NCI-H510A treated with DMSO at 0.1 percent for 48 hours (cell line): Measurements from ENCODE around the gene XRCC4.

Experiments
- DNase-seq: peaks from one replicate; lab custom pipeline; 2025; lab: John Stamatoyannopoulos, UW

Gene XRCC4

DNA sequence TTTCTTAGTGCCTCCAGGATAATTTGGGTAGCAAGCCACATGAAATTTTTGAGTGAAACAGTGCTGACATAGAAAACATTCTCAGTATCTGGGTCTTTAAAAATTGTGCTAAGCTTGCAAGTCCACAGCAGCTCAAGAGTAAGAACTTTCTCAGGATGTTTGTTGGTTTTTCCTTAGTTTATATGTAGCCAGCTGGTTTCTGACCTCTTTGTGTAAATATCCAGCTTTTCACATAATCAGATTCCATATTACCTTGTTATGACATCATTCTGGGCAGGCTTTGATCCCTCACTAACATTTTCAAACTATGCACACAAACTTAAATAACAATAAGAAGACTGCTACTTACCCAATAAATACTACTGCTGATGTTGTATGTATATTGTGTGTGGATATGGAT lies 311.3 kb downstream of the XRCC4 start:
- DNase-seq = no peak

DNA sequence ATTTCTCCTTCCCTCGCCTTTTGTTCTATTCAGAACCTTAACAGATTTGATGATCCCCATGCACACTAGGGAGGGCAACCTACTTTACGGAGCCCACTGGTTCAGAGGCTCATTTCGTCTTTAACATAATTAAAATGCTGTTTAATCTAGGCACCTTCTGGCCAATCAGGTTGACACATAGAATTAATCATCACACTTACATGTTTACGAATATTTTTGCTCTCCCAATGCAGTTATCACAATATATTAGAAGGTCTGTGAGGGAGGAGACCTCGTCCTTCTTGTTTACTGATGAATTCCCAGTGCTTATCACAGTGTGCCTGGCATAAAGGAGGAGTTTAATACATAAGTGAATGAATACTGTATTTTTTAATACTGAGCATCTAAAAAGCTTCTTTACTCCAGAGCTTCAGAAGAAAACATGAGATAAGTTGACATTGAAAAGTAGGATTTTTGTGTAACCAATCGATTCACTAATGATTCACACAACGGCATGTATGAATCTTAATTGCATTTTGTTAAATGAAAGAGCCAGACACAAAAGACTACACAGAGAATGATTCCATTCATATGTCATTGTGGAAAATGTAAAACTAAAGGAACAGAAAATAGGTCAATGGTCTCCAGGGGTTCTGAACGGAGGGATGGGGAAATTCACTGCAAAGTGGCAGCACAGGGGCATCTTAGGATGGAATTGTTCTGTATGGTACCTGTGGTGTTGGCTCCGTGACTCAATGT lies 315.6 kb downstream of the XRCC4 start:
- DNase-seq = no peak

DNA sequence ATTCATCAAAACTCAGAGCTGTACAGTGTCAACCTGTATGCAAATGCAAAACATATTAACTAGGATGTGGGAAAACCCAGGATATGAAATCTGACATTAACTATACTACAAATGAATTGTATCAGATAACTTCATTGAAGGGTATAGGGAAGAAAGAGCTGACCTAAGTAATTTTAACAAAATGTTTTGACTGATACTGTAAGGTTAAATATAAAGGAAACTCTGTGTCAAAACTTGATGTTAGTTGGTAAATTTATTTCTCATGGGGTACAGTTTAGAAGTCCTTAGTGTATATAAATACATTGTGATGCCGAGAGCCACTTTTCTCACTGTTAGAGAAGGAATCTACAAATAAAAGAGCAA lies 316.1 kb downstream of the XRCC4 start:
- DNase-seq = no peak

DNA sequence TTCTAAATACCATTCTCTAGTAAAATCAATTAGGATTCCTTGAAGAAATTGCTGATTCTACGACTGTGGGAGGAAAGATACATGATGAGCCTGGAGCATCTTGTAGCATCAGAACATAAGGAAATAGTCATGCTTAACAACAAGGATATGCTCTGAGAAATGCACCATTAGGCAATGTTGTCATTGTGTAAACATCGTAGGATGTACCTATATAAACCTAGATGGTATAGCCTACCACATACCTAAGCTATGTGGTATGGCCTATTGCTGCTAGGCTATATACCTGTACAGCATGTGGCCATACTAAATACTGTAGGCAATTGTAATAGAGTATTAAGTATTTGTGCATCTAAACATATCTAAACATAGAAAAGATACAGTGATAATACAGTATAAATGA lies 316.8 kb downstream of the XRCC4 start:
- no peak for DNase-seq

DNA sequence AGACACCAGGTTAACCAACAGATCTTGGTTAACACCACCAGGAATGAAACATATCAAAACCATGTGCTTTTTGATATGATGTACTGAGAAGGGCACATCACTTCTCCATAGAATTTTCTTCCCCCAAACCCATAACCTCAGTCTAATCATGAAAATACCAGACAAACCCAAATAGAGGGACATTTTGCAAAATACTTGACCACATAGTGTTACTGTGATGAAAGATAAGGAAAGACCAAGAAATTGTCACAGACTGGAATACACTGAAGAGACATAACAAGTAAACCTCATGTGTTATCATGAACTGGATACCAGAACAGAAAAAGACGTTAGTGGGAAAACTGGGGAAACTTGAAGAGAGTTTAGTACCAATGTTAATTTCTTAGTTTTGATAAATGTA lies 319.3 kb downstream of the XRCC4 start:
- DNase-seq = no peak

DNA sequence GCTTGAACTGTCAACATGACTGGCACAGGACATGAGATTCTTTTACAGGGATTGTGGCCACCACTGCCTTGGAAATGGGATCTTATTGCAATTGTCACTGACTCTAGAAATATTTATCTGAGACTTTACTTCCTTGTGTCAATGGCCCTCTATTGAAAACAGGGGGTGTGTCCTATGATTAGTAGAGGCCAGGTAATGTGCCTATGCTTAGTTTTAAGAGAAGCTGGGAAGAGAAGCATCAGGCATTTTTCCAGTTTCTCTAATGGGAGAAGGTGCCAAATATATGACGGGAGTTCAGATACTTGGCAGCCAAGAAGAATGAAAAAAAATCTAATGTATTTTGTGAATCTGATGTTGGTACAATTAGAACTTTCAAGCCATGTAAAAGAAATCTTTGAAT lies 320.3 kb downstream of the XRCC4 start:
- no peak for DNase-seq

DNA sequence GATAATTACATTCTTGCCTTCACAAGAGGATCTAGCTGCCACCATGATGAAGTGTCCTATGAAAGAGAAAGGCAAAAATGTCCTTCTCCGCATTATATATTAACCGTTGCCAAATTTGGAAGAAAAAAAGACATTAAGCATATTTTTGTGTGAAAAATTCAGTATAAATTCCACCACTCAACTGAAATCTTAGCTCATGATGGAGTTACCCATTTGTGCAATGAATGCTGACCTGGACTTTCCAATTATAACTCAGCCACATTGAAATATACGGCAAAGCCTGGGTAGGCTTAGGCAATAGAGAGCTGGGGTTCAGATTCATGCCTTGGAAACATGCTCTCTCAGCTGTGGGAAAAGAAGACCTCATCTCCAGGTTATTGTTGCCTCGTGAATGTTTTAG lies 322.9 kb downstream of the XRCC4 start:
- no peak for DNase-seq

DNA sequence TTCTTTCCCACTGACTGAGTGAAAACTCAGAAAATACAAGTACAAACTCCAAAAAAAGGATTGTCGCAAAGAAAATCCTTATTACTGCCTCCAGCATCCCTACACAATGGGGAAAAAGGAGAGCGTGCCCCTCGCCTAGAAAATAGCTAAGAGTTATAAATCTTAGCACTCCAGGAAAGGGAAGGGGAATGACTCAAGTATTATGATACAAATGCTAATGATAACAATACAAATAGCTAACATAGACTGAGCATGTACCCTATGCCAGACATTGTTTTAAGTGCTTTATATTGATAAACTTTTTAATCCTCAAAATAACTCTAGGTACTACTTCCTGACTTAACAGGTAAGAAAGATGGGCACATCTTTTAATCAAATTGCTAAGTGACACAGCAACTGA lies 323.4 kb downstream of the XRCC4 start:
- no peak for DNase-seq

DNA sequence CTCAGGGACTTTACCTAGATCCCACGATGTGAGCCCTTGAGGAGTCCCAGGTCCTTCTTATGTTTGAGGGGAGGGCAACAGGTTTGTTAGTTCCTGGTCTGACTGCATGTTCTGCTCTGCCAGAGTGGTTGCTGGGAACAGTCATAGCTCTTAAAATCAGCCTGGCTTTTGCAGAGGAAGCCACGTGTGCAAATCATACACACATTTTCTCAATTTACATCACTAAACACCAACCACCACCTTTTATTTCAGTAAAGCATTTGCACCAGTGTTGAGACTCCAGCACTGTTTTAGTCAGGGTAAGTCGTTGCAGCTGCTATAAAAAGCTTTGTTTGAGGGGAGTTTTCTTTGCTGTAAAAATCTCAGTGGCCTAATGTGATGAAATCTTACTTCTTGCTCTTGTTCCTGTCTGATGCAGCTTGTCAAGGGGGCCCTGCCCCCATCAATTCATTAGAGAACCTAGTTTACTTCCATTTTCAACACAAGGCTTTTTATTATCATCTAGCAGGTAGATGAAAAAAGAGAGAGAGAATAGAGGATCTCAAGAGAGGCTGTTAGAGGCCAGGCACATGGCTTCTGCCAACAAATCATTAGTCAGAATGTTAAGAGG lies 323.9 kb downstream of the XRCC4 start:
- DNase-seq = no peak

DNA sequence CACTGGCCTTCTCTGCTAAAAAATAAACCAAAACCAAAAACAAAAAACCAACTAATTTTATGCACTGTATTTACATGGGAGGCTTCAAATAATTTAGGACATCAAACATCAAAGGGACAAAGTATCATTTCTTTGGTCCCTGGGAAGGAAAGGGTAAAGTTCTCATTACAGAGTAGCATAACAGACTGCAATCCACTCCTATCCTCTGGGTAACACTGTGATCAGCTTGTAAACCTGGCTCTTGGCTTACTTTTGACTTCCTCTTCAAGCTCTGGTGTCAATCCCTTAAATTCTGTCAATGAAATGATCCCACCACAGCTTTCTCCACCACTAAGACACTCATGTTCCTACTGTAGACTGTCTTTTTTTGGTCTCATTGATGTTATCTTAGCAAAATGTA lies 324.4 kb downstream of the XRCC4 start:
- DNase-seq = no peak
